NCI-H2029 (cell line): ENCODE measurements around the gene DPT.

ENCODE experiments used
- DNase-seq: peaks from one replicate; lab custom pipeline; 2025; lab: John Stamatoyannopoulos, UW

The DPT gene

GRCh38 chr1:168735974-168736373 lies 7.0 kb upstream of the DPT start:
- DNase-seq: no peak

DNA sequence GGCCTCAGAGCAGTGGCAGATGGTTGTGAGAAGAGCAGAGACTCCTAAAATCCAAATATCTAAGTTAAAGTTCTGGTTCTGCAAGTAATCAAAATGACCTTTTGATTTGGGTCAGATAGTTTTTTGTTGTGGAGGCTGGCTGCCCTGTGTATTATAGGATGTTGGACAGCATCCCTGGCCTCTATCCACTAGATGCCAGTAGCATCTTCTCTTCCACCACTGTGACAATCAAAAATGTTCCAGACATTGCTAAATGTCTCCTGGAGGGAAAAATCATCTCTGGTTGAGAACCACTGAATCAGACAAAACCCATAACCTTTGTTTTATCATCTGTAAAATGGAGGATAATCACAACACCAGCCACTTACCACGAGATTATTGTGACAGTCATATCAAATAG lies 5.9 kb upstream of the DPT start:
- DNase-seq: no peak

GRCh38 chr1:168734271-168734670 lies 5.3 kb upstream of the DPT start:
- DNase-seq: no peak

DNA sequence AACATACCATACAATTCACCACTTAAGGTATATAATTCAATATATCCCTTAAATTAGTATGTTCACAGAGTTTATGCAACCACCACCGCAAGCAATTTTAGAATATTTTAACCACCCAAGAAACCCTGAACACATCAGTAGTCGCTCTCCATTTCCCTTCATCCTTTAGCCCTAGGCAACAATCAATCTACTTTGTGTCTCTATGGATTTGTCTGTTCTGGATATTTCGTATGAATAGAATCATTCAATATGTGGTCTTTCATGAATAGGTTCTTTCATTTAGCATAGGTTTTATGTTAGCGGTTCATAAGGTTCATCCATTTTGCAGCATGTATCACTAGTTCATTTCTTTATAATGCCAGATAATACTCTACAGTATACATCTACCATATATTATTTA lies 4.2 kb upstream of the DPT start:
- no peak for DNase-seq

DNA sequence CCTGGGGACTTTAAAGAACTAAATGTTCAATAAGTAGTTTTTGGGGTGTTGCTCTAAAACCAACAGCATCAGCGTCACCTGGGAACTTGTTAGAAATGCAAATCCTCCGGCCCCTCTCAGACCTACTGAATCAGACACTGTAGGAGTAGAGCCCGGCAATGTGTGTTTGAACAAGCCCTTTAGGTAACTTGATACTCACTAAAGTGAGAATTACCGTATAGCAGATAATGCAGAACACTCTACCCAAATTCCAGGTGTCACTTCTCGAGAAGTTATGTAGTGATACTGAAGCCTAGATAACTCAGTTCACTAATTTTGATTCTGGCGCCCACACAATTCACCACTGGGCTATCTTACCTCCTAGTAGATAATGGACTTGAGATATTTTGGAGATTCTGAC lies 3.7 kb upstream of the DPT start:
- no peak for DNase-seq

GRCh38 chr1:168731244-168731953 lies 2.4 kb upstream of the DPT start:
- DNase-seq: no peak

GRCh38 chr1:168729405-168729802 lies 398 bp upstream of the DPT start:
- DNase-seq: no peak

DNA sequence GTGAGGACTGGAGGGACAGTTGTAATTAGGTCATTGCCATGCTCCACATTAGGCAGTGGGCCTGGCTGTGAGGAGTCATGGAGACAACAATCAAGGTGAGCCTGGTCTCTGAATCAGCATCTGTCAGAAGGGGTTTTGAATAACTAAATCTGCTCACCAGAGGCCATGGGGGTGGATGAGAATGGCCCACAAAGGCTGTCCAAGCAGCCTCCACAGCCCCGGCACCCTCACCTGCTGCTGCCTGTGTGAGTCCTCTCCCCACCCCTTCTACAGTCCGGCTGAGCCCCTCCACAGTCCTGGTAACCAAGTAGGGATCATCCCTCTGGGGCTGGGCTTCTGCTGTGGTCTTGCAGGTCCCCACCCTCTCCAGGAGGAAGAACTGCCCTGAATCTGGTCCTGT lies 2.3 kb downstream of the DPT start:
- no peak for DNase-seq

DNA sequence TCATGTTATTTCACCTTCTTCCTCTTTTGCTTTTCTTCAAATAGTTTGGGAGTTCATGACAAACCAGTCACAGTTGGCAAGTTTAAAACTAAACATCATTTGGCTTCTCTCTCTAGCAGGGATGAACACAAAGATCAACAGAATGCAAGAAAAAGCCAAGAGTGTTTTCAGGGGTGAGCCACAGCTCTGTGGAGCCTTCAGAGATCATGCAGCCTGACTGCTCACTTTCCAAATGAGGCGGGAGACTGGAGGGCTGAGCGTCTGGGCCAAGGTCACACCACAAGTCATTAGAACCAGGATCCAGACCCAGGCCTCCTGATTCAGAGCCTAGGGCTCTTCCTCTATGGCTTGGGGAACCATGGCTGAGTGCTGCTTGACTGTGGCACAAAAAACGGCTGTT lies 2.7 kb downstream of the DPT start:
- no peak for DNase-seq

DNA sequence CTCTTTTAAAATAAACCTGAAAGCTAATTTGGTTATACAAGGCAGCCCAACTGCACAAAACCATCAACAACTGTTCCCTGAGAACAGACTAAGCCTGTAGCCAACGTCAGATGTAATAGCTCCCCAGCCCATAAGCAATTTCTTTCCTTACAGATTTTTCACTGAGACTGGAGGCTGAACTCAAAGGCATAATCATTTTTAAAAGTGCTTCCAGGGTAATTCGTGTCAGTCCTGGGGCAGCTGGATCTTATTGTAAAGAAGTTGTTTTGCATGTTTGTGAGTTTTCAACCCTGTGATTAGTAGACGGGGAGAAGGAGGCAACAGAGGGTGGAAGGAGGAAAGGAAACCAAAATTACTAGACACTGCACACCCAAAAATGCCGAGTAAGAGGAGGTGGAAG lies 3.2 kb downstream of the DPT start:
- DNase-seq: no peak

DNA sequence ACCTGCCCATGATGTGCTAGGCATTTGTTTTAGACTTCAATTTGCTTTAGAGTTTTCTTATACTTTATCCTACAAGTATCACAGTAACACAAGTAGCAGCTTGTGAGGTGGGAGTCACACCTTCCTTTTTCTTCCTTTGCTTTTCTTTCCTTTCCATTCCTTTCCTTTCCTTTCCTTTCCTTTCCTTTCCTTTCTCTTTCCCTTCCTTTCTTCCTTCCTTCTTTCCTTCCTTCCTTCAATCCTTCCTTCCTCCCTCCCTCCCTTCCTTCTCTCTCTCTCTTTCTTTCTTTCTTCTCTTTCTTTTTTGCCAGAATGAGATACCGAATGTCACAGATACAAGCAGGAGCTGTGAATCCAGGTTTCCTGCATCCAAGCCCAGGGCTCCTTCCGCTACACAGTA lies 3.9 kb downstream of the DPT start:
- no peak for DNase-seq

DNA sequence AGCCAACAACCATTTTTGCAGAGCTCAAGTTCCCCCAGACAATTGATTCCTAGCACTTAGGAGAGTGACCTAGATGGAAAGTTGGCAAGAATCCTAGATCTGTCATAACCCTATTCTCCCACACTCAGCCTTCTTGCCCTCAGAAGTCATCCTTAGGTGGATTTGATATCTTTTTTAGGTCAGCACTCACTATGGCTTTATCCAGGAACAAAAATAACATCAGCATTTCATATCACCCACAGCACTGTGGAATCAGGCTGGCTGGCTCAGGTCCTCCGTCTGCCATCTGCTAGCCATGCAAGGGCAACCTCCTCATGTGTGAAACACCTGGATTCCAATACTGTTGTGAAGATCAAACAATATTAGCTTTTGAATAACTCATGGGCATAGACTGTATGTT lies 6.0 kb downstream of the DPT start:
- no peak for DNase-seq

DNA sequence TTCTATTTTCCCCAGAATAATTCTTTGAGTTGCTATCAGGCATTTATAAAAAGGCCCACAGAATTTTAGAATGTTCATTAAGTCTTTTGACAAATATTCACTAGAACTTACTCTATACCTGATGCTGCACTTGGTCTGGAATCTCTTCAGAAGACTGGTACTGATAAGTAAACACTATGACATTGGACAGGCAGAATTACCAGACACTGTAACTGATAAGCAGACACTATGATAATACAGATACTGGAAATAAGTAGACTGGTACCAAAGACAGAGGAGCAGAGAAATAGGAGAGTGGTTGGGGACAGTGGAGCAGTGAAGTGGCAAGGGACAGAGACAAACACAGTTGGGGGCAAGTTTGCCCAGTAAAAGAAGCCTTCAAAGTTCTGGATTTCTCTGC lies 8.2 kb downstream of the DPT start:
- no peak for DNase-seq

DNA sequence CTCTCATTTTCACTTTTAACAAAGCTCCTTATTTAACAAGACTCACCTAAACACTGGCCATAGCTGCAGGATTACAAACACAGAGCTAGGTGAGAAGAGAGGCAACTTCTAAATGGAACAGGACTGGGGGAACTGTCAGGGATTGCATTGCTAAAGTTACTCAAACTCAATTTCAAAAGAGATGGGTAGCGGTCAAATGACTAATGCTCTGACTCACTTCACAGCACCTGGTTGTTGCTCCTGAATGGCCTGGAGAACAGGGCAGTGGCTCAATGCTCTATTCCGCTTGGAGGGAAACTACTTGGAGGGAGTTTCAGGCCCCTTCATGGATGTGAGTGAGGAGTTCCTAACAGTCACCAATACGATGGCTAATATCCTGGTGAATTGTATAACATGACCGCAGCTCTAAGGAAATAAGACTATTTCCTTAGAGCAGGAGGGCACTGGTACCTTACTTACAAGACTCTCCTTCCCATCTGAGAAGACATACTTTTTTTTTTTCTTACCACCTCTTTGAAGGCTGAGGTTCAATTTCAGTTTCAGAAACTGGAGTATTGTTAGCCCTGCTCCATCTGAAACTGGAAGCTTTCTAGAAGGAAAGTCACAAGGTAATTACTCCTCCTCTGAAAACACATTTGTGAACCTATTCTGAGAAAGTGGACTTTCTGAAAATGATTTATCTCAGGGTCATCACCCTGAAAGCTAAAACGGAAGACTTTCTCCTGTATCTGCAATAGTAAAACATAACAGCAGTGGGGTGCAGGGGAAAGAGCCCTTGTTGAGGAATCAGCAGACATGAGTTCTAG lies 9.5 kb downstream of the DPT start:
- no peak for DNase-seq

DNA sequence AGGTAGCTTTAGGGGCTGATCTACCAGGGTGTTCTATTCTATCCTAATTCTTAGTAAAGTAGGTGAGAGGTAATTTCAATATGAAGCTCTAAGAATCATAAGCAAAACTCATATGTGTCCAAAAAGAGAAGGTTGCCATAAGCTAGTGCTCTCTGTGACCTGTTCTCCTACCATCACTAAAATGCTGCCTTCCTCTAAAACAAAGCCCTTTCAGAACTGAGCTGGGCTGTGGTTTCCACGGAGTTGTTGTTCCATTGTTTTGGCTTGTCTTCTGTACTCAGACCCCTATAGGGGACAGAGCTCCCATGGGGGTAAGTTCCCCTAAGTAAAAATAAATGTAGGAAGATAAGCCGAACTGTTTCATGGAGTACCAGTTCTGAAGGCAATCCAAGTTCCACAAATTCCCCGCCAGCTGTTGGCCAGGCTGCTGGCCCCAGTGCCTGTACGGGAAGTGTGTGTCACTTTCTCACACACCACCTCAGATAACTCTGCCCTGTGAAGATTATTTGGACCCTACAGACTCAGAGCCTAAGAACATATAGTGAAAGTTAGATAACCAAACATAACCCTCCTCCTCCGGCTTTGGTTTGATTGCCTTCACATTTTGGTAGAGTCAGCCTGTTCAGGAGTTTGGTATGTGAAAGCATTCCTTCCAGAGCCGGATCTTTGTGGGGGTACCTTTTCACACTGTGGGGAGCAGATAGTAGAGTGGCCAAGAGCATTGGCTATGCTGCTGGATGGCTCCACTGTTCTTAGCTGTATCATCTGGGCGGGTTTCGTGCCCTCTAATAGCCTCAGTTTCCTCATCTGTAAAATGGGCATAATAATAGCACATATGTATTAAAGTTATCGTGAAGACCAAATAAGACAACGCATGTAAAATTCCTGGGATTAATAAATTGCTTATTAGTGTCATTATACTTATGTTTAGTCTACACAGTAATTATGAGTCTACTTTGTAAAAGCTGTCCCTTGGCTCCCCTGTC lies 10.8 kb downstream of the DPT start:
- DNase-seq: no peak

- no peak for DNase-seq
Observed at GRCh38 chr1:168714012-168714411, 15.0 kb downstream of the DPT start.

- no peak for DNase-seq
Observed at GRCh38 chr1:168709405-168710363, 19.3 kb downstream of the DPT start.

GRCh38 chr1:168708698-168709404 lies 20.2 kb downstream of the DPT start:
- DNase-seq: no peak

- DNase-seq: no peak
Observed at GRCh38 chr1:168706391-168706992, 22.5 kb downstream of the DPT start.

DNA sequence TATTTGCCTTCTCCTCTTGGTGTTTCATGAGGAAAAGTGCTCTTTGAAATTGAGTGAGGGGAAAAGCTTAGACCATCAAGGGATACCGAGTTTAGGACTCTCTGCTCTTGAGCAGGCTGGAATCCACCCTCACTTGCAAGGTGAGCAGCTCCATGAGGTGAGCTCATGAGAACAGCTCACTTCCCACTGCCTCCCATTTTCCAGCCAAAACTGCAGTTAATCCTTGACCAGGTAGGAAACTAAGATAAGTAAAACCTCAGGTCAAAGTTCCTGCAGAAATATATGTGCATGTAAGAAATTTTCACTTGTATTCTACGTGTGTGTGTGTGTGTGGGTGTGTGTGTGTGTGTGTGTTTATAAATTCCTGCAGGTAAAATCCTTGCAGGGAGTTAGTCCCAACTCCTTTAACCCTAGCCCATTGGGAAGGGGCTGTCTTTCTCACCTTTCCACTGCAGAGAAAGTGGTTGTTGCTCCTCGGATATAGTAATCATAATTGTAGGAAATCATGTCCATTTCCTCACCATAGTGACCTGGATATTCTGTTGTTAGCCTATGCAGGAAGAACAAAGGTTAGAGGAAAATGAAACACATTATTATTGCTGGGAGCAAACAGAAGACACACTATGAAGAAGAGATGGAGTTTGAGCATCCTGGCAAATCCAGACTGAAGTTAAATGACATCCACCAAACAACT lies 28.3 kb downstream of the DPT start:
- DNase-seq: no peak
